ENCODE results near the gene VOPP1.

VOPP1 gene

DNA sequence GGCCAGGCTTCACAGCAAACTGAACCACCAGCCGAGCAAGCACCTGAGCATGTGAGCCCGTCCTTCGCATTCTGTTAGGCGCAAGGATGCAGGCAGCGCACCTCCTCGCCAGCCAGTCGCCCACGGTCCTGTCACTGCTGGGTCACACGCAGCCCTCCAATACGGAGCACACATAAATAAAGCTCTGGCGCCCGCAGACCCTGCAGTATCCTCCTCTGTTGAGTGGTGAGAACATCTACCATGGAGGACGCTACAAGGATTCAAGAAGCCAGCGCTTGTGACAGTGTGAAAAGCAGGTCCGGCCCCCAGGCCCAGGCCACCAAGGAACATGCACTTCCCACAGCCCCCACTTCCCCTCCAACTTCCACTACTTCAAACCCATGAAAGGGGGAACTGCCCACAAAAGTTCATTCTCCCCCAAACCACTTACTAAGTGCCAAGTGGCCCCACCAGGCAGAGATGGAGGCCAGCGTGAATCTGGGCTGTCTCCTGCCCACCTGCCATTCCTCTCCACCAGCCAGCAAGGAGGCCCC lies 34.8 kb downstream of the VOPP1 start:
- no peak overlapping the region for H3K4me3 ChIP-seq (ENCODE audit: low read depth, low read length)
- TF ChIP-seq, protein P1, sequence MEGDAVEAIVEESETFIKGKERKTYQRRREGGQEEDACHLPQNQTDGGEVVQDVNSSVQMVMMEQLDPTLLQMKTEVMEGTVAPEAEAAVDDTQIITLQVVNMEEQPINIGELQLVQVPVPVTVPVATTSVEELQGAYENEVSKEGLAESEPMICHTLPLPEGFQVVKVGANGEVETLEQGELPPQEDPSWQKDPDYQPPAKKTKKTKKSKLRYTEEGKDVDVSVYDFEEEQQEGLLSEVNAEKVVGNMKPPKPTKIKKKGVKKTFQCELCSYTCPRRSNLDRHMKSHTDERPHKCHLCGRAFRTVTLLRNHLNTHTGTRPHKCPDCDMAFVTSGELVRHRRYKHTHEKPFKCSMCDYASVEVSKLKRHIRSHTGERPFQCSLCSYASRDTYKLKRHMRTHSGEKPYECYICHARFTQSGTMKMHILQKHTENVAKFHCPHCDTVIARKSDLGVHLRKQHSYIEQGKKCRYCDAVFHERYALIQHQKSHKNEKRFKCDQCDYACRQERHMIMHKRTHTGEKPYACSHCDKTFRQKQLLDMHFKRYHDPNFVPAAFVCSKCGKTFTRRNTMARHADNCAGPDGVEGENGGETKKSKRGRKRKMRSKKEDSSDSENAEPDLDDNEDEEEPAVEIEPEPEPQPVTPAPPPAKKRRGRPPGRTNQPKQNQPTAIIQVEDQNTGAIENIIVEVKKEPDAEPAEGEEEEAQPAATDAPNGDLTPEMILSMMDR (conservative IDR thresholded peaks at IDR 0.05; ENCODE audit: low read depth, low read length) = no peak
- DNase-seq (ENCODE audit: low read depth) = no peak

DNA sequence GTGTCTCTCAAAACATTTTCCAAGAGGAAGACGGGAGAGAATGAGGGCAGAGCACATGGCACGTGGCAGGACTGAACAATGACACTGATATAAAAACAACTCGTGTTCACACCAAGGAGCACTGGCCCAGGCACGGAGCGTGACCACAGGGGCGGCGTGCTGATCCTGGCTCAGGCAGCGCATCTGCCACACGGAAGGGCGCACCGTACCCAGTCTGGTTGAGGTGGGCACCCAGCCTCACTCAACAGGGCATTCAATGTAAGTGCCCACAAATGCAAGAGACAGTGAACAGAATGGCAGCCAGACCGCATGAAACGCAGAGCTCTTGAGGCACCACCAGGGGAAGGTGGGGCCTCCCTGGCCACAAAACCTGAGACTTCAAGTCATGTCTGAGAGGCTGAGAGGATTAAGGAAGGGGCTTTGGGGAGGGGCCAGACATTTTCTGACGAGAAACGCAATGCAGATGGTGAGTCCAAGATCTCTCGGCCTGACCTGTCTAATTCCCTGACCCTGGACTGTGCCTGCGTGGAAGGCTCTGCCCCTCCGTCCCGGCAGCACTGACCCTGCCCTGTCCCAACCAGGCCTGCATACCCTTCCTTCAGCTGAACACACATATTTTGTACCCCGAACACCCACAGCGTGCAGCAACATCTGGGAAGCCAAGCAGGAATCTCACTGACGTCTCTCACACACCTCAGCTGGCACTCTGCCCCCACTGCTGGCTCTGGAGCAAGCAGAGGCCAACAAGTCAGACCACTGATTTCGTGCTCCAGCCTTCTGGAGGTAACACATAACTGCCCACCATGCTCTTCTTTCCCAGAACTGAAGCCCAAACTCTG lies 35.5 kb downstream of the VOPP1 start:
- TF ChIP-seq, protein P1 (conservative IDR thresholded peaks at IDR 0.05; ENCODE audit: low read depth, low read length) = peak; percentile 8
- H3K4me3 ChIP-seq (ENCODE audit: low read depth, low read length) = no peak overlapping the region
- no peak for DNase-seq (ENCODE audit: low read depth)

DNA sequence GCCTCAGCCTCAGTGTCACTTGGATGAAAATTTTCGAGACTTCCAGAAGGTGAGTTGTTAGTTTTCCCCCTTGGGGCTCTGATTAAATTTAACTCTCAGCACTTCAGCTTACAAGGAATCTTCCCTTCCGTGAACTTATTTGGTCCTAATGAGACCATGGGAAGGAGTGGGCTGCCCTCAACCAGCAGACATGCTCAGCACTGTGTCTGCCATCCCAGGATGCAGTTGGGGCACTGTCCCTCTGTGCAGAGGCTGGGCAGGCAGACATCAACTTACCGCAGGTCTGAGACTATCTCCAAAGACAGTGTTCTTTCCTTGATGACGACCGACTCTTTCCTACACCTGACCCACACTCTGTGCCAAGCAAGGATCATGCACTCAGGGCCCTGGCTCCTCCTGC lies 36.7 kb downstream of the VOPP1 start:
- no peak overlapping the region for H3K4me3 ChIP-seq (ENCODE audit: low read depth, low read length)

DNA sequence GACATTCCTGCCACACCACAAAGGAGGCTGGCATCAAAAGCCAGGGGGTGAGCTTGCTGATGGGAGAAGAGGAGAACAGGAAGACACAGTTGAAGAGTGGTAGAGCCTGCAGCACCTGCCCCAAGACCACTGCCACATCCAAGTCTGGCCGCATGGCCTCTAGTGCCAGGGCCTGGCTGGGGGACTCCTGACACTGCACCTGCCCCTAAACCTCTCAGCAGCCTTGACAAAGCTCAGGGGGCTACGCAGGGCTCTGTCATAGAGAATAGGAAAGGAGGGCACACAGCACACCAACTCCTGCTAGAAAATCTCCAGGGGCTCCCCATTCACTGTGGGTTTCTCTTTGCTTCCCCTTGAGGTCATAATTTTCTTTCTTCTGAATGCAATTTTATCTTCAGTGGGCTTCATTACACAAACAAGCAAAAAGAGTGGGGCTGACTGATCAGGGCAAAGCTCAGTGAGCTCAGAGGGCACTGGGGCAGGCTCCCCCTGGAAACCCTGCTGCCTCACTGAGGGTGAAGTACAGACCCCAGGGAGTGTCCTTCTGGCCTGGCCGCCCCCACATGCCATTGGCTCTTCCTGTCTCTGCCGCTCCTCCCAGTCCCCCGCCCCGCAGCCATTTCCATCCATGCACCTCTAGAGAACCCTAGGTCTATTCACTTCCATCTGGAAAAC lies 37.2 kb downstream of the VOPP1 start:
- DNase-seq (ENCODE audit: low read depth) = no peak
- no peak overlapping the region for H3K4me3 ChIP-seq (ENCODE audit: low read depth, low read length)
- TF ChIP-seq, protein P1 (conservative IDR thresholded peaks at IDR 0.05; ENCODE audit: low read depth, low read length) = no peak

More for the DNA sequence above, 36.7 kb downstream of the VOPP1 start:
- DNase-seq (ENCODE audit: low read depth) = no peak
- TF ChIP-seq, protein P1 (conservative IDR thresholded peaks at IDR 0.05; ENCODE audit: low read depth, low read length) = no peak

DNA sequence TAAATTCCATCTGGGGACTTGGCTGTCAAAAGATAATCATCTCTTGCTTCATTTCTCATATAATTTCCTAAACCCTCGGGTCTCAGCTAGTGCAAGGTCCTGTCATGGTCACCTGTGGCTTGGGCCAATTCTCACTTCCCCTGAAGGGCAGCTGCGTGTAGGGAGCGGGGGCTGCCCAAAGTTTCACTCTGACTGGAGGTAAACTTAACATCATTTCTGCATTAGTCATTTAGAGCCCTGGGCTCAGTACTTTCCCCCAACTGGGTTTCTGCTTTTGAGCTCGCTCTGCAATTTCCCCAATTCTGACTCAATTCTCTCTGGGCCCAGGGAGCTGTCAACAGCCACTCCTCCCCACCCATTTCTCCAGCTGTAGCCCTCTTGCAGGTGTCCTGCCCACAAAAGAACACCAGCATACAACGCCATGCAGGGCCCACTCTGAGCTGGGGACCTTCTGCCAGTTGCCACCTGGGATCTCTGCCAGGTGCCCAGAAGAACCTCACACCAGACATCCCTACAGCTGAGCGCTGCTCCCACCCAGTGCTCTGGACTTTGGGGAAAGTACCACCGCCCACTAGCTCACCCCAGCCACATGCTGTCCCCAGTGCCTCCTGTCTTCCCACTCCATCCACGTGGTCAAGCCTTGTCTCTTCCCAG lies 37.9 kb downstream of the VOPP1 start:
- DNase-seq (ENCODE audit: low read depth) = peak; percentile 64
- TF ChIP-seq, protein P1 (conservative IDR thresholded peaks at IDR 0.05; ENCODE audit: low read depth, low read length) = no peak
- no peak overlapping the region for H3K4me3 ChIP-seq (ENCODE audit: low read depth, low read length)

DNA sequence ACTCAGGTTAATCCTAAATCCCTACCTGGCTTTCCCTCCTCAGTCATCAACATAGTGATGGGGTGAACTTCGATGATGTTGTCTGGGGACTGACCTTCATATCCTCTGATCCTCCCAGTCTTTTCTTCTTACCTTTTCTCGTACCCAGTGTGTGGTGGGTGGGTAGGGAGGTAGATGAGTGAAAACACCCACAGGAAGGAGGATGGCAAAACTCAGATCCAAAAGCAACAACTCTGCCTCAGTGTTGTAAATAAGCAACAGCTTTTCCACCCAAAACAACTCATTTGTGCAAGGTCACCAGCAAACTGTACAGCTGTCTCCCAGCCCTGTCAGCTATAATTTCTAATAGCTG lies 38.6 kb downstream of the VOPP1 start:
- no peak for DNase-seq (ENCODE audit: low read depth)
- H3K4me3 ChIP-seq (ENCODE audit: low read depth, low read length) = no peak overlapping the region
- TF ChIP-seq, protein P1 (conservative IDR thresholded peaks at IDR 0.05; ENCODE audit: low read depth, low read length) = no peak

Measured in choroid plexus epithelial cell (primary cell).